H1 (cell line): ENCODE measurements around the gene GALNT9.

Experiments used
- CEBPB ChIP-seq: IDR thresholded peaks from 2 replicates; pipeline ENCODE4 v1.6.1; 2012; ENCODE audit warnings: low read depth, low read length
- CTCF ChIP-seq, 3 experiments: IDR thresholded peaks; 1 replicate in 2 of 3; 2 replicates in 1 of 3; pipeline versions ENCODE4 v1.5.1 to v1.6.1; 2011; ENCODE audit warnings: low read length in 3 of 3, mild to moderate bottlenecking in 3 of 3, inconsistent platforms in 2 of 3, low read depth in 1 of 3, moderate library complexity in 1 of 3; ENCODE audit not compliant: insufficient read depth in 1 of 3; ENCODE audit errors: control extremely low read depth in 1 of 3
- HDAC6 ChIP-seq: IDR thresholded peaks from one replicate; pipeline ENCODE4 v1.7.1; 2012; ENCODE audit warnings: low read depth, mild to moderate bottlenecking, inconsistent platforms, low read length, moderate library complexity
- POLR2A ChIP-seq, 2 experiments: IDR thresholded peaks; 1 replicate in 1 of 2; 2 replicates in 1 of 2; pipeline ENCODE4 v1.6.1; 2011; ENCODE audit warnings: low read depth in 2 of 2, low read length in 2 of 2, mild to moderate bottlenecking in 2 of 2; ENCODE audit errors: control extremely low read depth in 1 of 2
- RAD21 ChIP-seq, 2 experiments: IDR thresholded peaks in 1 of 2; conservative IDR thresholded peaks in 1 of 2; 2 replicates each; pipeline ENCODE4 v1.6.1; 2011; ENCODE audit warnings: low read depth in 2 of 2, low read length in 2 of 2, improper control_type of control experiment in 1 of 2, inconsistent platforms in 1 of 2, mild to moderate bottlenecking in 1 of 2, moderate library complexity in 1 of 2
- SIN3A ChIP-seq, 2 experiments: IDR thresholded peaks in 1 of 2; conservative IDR thresholded peaks in 1 of 2; 2 replicates each; pipeline ENCODE4 v1.6.1; 2011 to 2012; ENCODE audit warnings: low read length in 2 of 2, improper control_type of control experiment in 1 of 2, low read depth in 1 of 2, mild to moderate bottlenecking in 1 of 2
- SIX5 ChIP-seq: IDR thresholded peaks from 2 replicates; pipeline ENCODE4 v1.6.1; 2011; ENCODE audit warnings: mild to moderate bottlenecking, low read depth, low read length

DNA sequence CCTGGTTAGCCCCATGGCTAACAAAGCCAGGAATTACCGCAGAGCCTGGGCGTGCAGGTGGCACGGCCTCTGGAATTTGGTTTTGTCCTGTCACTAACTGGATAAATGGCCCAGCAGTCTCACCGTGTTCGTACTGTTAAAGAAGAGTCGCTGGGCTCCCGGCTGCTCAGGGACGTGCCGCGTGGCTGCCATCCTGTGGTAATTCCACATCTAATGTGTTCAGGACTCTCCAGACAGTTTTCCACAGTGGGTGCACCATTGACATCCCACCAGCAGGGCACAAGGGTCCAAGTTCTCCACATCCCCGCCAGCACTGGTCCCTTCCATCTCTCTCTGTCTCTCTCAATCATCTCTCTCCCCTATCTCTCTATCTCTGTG is 165.5 kb downstream of the GALNT9 start:
- TF ChIP-seq RAD21 (IDR thresholded peaks at IDR 0.05 in 1 of 2, conservative IDR thresholded peaks at IDR 0.05 in 1 of 2; ENCODE audit: low read depth in 2 of 2, low read length in 2 of 2) (peak in 1 of 2 experiments; percentile 10; a peak in 1 of 4 replicates), CTCF (IDR thresholded peaks at IDR 0.05; ENCODE audit: control extremely low read depth in 1 of 3, insufficient read depth in 1 of 3, low read depth in 1 of 3, low read length in 3 of 3) (peak in 2 of 3 experiments; percentile 31 to 38; a peak in 2 of 4 replicates), POLR2A (IDR thresholded peaks at IDR 0.05; ENCODE audit: control extremely low read depth in 1 of 2, low read depth in 2 of 2, low read length in 2 of 2) (no peak), CEBPB (no peak), HDAC6 (no peak), SIX5 (no peak), SIN3A (conservative IDR thresholded peaks at IDR 0.05 in 1 of 2, IDR thresholded peaks at IDR 0.05 in 1 of 2; ENCODE audit: low read depth in 1 of 2, low read length in 2 of 2) (no peak)
